Transverse colon (tissue), 3 donors: ENCODE measurements around the gene GARS1.

Experiments used
- CTCF ChIP-seq, 5 experiments: fragments of 200-600 bp in 3 of 5; fragments of 450-650 bp in 2 of 5; sonication (generic) in 3 of 5; IDR thresholded peaks; 1 replicate in 2 of 5; 2 replicates in 3 of 5; pipeline ENCODE4 v1.5.1; 2016 to 2017; ENCODE audit warnings: antibody characterized with exemption in 5 of 5, inconsistent platforms in 3 of 5, mild to moderate bottlenecking in 2 of 5, moderate library complexity in 1 of 5
- EP300 ChIP-seq: sonication (generic); formaldehyde crosslinking; IDR thresholded peaks from one replicate; pipeline ENCODE4 v1.6.1; 2017; ENCODE audit warnings: antibody characterized with exemption, low read depth
- POLR2A ChIP-seq: fragments of 450-650 bp; IDR thresholded peaks from one replicate; pipeline ENCODE4 v1.6.1; 2016; ENCODE audit warnings: antibody characterized with exemption, mild to moderate bottlenecking, moderate library complexity

DNA sequence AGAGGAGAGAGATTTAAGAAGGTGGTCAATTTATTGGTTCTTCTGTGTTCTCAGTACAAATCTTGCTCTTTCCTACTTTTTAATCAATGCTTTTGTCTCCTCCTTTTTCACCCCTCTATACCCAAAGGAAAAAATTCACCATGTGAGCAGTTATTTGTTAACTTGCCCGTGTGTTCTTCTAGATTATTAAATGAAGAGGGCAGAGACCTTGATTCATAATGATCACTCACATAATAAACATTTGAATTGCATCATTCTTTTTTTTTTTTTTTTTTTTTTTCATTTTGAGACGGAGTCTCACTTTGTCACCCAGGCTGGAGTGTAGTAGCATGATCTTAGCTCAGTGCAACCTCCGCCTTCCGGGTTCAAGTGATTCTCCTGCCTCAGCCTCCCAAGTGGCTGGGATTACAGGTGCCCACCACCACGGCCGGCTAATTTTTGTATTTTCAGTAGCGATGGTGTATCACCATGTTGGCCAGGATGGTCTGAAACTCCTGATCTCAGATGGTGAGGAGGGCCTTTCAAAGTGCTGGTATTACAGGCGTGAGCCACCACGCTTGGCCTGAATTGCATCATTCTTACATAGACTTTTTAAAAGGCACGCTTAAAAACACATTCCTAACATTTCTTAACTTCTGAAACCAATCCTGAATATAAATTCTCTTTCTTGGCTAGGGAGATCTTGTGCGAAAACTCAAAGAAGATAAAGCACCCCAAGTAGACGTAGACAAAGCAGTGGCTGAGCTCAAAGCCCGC is 3.6 kb downstream of the GARS1 start:
- no peak for TF ChIP-seq EP300
- TF ChIP-seq CTCF (IDR thresholded peaks at IDR 0.05): no peak
- TF ChIP-seq POLR2A: no peak
